Measurements from ENCODE around the gene PPP6R3.
"Not testable (repeated sequence)": the region's sequence is repeated elsewhere in the genome, so short reads cannot be mapped to it uniquely, and the experiment has no call there.

The PPP6R3 gene

GRCh38 chr11:68460741-68461574 lies at the start of gene PPP6R3:
Gene PPP6R3 (plus strand): TSS chr11:68460752. CDS start chr11:68537665, 76,913 bp downstream.
- DNase-seq (ENCODE audit: low read depth): no peak

GRCh38 chr11:68411501-68411991 lies 49.0 kb upstream of the PPP6R3 start:
- DNase-seq (ENCODE audit: low read depth): no peak

GRCh38 chr11:68412593-68413475 lies 47.7 kb upstream of the PPP6R3 start:
- DNase-seq (ENCODE audit: low read depth): no peak

GRCh38 chr11:68413591-68413999 lies 47.0 kb upstream of the PPP6R3 start:
- DNase-seq (ENCODE audit: low read depth): no peak

GRCh38 chr11:68414496-68415221 lies 45.9 kb upstream of the PPP6R3 start:
- DNase-seq (ENCODE audit: low read depth): no peak

GRCh38 chr11:68416070-68416578 lies 44.4 kb upstream of the PPP6R3 start:
- DNase-seq (ENCODE audit: low read depth): no peak

GRCh38 chr11:68418648-68419047 lies 41.9 kb upstream of the PPP6R3 start:
- no peak for DNase-seq (ENCODE audit: low read depth)

GRCh38 chr11:68420171-68420570 lies 40.4 kb upstream of the PPP6R3 start:
- DNase-seq (ENCODE audit: low read depth): no peak

- no peak for DNase-seq (ENCODE audit: low read depth)
Measured at GRCh38 chr11:68423481-68423880, 37.1 kb upstream of the PPP6R3 start.

- DNase-seq (ENCODE audit: low read depth): no peak
Measured at GRCh38 chr11:68424101-68424632, 36.4 kb upstream of the PPP6R3 start.

- no peak for DNase-seq (ENCODE audit: low read depth)
Measured at GRCh38 chr11:68424981-68425865, 35.3 kb upstream of the PPP6R3 start.

- no peak for DNase-seq (ENCODE audit: low read depth)
Measured at GRCh38 chr11:68425866-68426380, 34.6 kb upstream of the PPP6R3 start.

GRCh38 chr11:68429661-68430060 lies 30.9 kb upstream of the PPP6R3 start:
- DNase-seq (ENCODE audit: low read depth): no peak

GRCh38 chr11:68430384-68430783 lies 30.2 kb upstream of the PPP6R3 start:
- DNase-seq (ENCODE audit: low read depth): no peak

- DNase-seq (ENCODE audit: low read depth): no peak
Measured at GRCh38 chr11:68430801-68431200, 29.8 kb upstream of the PPP6R3 start.

GRCh38 chr11:68431984-68432645 lies 28.4 kb upstream of the PPP6R3 start:
- no peak for DNase-seq (ENCODE audit: low read depth)

GRCh38 chr11:68432874-68433273 lies 27.7 kb upstream of the PPP6R3 start:
- DNase-seq (ENCODE audit: low read depth): no peak

- no peak for DNase-seq (ENCODE audit: low read depth)
Measured at GRCh38 chr11:68433541-68433940, 27.0 kb upstream of the PPP6R3 start.

GRCh38 chr11:68434159-68434558 lies 26.4 kb upstream of the PPP6R3 start:
- DNase-seq (ENCODE audit: low read depth): not testable (repeated sequence)
